Subcutaneous adipose tissue (tissue), 4 donors: Measurements from ENCODE around the gene DLGAP1. TPM values are rescaled to one million over a fixed set of nuclear protein-coding genes. Genes with fewer than 3 reads are reported as not detected.

Experiments
- CTCF ChIP-seq: fragments of 450-650 bp; IDR thresholded peaks from one replicate; pipeline ENCODE4 v1.5.1; 2016; ENCODE audit warnings: low read depth, mild to moderate bottlenecking, control low read depth, antibody characterized with exemption, moderate library complexity
- total RNA-seq, 4 donors: library from RNA; depleted of rRNA; stranded (reverse); fragments of >200 nt; gene quantifications; one replicate each; pipeline ENCODE4 v1.1.0, GENCODE V29; 2016

DLGAP1 gene
- total RNA-seq, 4 donors from 2014 or later, result 0.44 to 3.3 (median 0.99) TPM

- TF ChIP-seq CTCF, result no peak
These were observed 162.4 kb downstream of the DLGAP1 start for GRCh38 chr18:4292696-4293095.

GRCh38 chr18:4286256-4286655, 168.9 kb downstream of the DLGAP1 start:
- no peak for TF ChIP-seq CTCF

- no peak for TF ChIP-seq CTCF
These were observed 169.6 kb downstream of the DLGAP1 start for GRCh38 chr18:4285525-4285924.

- TF ChIP-seq CTCF, result no peak
These were observed 170.6 kb downstream of the DLGAP1 start for GRCh38 chr18:4284528-4284927.

- TF ChIP-seq CTCF, result no peak
These were observed 171.3 kb downstream of the DLGAP1 start for GRCh38 chr18:4283746-4284291.

- no peak for TF ChIP-seq CTCF
These were observed 172.2 kb downstream of the DLGAP1 start for GRCh38 chr18:4282954-4283353.

- TF ChIP-seq CTCF, result no peak
These were observed 178.0 kb downstream of the DLGAP1 start for GRCh38 chr18:4276953-4277585.
